GM18505 (cell line): ENCODE results near the gene RERE.

ENCODE experiments used
- ATAC-seq: cut with Tn5 transposase; IDR thresholded peaks from one replicate; pipeline ENCODE4 v1.9.1; 2021; ENCODE audit not compliant: unreplicated experiment
- POLR2A ChIP-seq: IDR thresholded peaks from 4 replicates; pipeline ENCODE4 v1.6.1; 2011; ENCODE audit warnings: borderline replicate concordance; ENCODE audit not compliant: insufficient read depth, insufficient read length; ENCODE audit errors: extremely low read depth

RERE gene

GRCh38 chr1:8441426-8441825 lies 376.0 kb downstream of the RERE start:
- TF ChIP-seq POLR2A, result no peak
- no peak for ATAC-seq

- ATAC-seq, result peak; percentile 64
- no peak for TF ChIP-seq POLR2A
Measured at GRCh38 chr1:8439015-8439702, 378.3 kb downstream of the RERE start.

GRCh38 chr1:8438489-8438888 lies 379.0 kb downstream of the RERE start:
- no peak for TF ChIP-seq POLR2A
- ATAC-seq, result no peak

GRCh38 chr1:8437347-8437746 lies 380.1 kb downstream of the RERE start:
- ATAC-seq, result no peak
- TF ChIP-seq POLR2A, result no peak

GRCh38 chr1:8435569-8436071 lies 381.8 kb downstream of the RERE start:
- ATAC-seq, result no peak
- TF ChIP-seq POLR2A, result no peak

- no peak for ATAC-seq
- TF ChIP-seq POLR2A, result no peak
Measured at GRCh38 chr1:8434101-8434500, 383.3 kb downstream of the RERE start.

GRCh38 chr1:8431784-8432183 lies 385.7 kb downstream of the RERE start:
- ATAC-seq, result no peak
- TF ChIP-seq POLR2A, result no peak

- TF ChIP-seq POLR2A, result no peak
- no peak for ATAC-seq
Measured at GRCh38 chr1:8431019-8431418, 386.4 kb downstream of the RERE start.

- no peak for TF ChIP-seq POLR2A
- no peak for ATAC-seq
Measured at GRCh38 chr1:8430476-8430875, 387.0 kb downstream of the RERE start.

GRCh38 chr1:8429549-8430110 lies 387.8 kb downstream of the RERE start:
- ATAC-seq, result no peak
- TF ChIP-seq POLR2A, result no peak

GRCh38 chr1:8428441-8428840 lies 389.0 kb downstream of the RERE start:
- no peak for ATAC-seq
- TF ChIP-seq POLR2A, result no peak

GRCh38 chr1:8427986-8428385 lies 389.5 kb downstream of the RERE start:
- ATAC-seq, result no peak
- TF ChIP-seq POLR2A, result no peak

- no peak for TF ChIP-seq POLR2A
- ATAC-seq, result peak; percentile 41
Measured at GRCh38 chr1:8427493-8427892, 389.9 kb downstream of the RERE start.

GRCh38 chr1:8426996-8427395 lies 390.4 kb downstream of the RERE start:
- no peak for ATAC-seq
- TF ChIP-seq POLR2A, result no peak
